ENCODE measurements around the gene PDCD4. TPM values are rescaled to one million over a fixed set of nuclear protein-coding genes. Genes with fewer than 3 reads are reported as not detected.

PDCD4 gene
- total and polyA plus RNA-seq, 2 of the 4 experiments (the other 2 are of a cell fraction) = 10.9 to 49.7 TPM

GRCh38 chr10:110851020-110851612 is 20.6 kb upstream of the PDCD4 start:
- in situ Hi-C loops (cut with MboI; ENCODE audit: low sequenced_read_pairs) (no loop called here), intact Hi-C loops (cut with micrococcal nuclease) (no loop called here)
- H2AFZ ChIP-seq (replicated peaks; ENCODE audit: low read length, poor library complexity) = no peak overlapping the region

More at GRCh38 chr10:110851020-110851612, 20.6 kb upstream of the PDCD4 start:
- no TSS peak for BruUV-seq (replicated peaks)
- H3K4me3 ChIP-seq (ENCODE audit: insufficient read depth, low read depth, low read length) = no peak overlapping the region
- H2AK9ac ChIP-seq (replicated peaks; ENCODE audit: low read depth, low read length, poor library complexity) = no peak overlapping the region
- dilution Hi-C loops (cut with HindIII; ENCODE audit: low sequenced_read_pairs, unreplicated experiment) = no loop called here
- H3K4ac ChIP-seq (ENCODE audit: low read depth, low read length) = no peak overlapping the region
- no peak overlapping the region for H3K18ac ChIP-seq (ENCODE audit: low read depth, low read length)
- DNase-seq = no peak
- H3K9me3 ChIP-seq (ENCODE audit: control insufficient read depth, insufficient read depth, low read length) = no peaks in the 10 kb centered on the region
- H3K27ac ChIP-seq (ENCODE audit: insufficient read depth, low read length) = no peak overlapping the region
- no peak overlapping the region for H3K9ac ChIP-seq (ENCODE audit: low read depth, low read length)
- no peak overlapping the region for H3K14ac ChIP-seq (replicated peaks; ENCODE audit: low read depth, low read length)
- POLR2A ChIA-PET (ENCODE audit: unreplicated experiment) = no interaction called here
- H4K91ac ChIP-seq (ENCODE audit: insufficient read depth, low read depth, low read length) = no peak overlapping the region
- no peak overlapping the region for H3K23ac ChIP-seq (ENCODE audit: low read depth, low read length)
- H3K9me1 ChIP-seq (ENCODE audit: insufficient read depth, low read length) = no peaks in the 10 kb centered on the region
- H2AK5ac ChIP-seq (ENCODE audit: low read depth, low read length) = no peak overlapping the region
- H3K27me3 ChIP-seq (ENCODE audit: control insufficient read depth, insufficient read depth, low read length) = peaks cover 32% of the 10 kb centered on the region
- no peak overlapping the region for H3K4me2 ChIP-seq (ENCODE audit: low read depth, low read length)
- no peaks in the 10 kb centered on the region for H3K36me3 ChIP-seq (ENCODE audit: control insufficient read depth, insufficient read depth, low read length)
- CTCF ChIA-PET = interaction anchor here (1.6 kb wide), 1 partner anchor 21 kb away, joined by 4 read pairs; no protein-coding TSS in a partner anchor
- H4K5ac ChIP-seq (ENCODE audit: low read depth, low read length) = no peak overlapping the region
- ATAC-seq (ENCODE audit: low read depth) = no peak
- H2BK5ac ChIP-seq (ENCODE audit: low read depth, low read length, poor library complexity, severe bottlenecking) = no peak overlapping the region
- H3K79me1 ChIP-seq (ENCODE audit: low read depth in 1 of 2, low read length in 2 of 2) = no peaks in the 10 kb centered on the region
- H3K56ac ChIP-seq (ENCODE audit: extremely low read depth, insufficient read depth, low read length) = no peak overlapping the region
- no peak overlapping the region for H4K8ac ChIP-seq (ENCODE audit: low read depth in 2 of 2, low read length in 2 of 2)
- H2BK120ac ChIP-seq (ENCODE audit: low read depth, low read length) = no peak overlapping the region
- 54% methylated on average over 2 of the region's 8 CpGs; no CpG with 5 or more reads in 1 of the 2 experiments for WGBS, 2 experiments (ENCODE audit: extremely low coverage in 2 of 2, insufficient read length in 1 of 2)
- H3K4me1 ChIP-seq (ENCODE audit: control insufficient read depth, insufficient read depth, low read length) = no peaks in the 10 kb centered on the region
- H4K20me1 ChIP-seq (ENCODE audit: insufficient read depth, low read length) = no peaks in the 10 kb centered on the region
- TF ChIP-seq, protein P1, sequence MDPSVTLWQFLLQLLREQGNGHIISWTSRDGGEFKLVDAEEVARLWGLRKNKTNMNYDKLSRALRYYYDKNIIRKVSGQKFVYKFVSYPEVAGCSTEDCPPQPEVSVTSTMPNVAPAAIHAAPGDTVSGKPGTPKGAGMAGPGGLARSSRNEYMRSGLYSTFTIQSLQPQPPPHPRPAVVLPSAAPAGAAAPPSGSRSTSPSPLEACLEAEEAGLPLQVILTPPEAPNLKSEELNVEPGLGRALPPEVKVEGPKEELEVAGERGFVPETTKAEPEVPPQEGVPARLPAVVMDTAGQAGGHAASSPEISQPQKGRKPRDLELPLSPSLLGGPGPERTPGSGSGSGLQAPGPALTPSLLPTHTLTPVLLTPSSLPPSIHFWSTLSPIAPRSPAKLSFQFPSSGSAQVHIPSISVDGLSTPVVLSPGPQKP (IDR thresholded peaks at IDR 0.05; ENCODE audit: borderline replicate concordance, low read depth, low read length) = no peak
- TF ChIP-seq SMC3 (IDR thresholded peaks at IDR 0.05; ENCODE audit: low read depth, low read length) (no peak), MAFK (IDR thresholded peaks at IDR 0.05; ENCODE audit: low read depth, low read length) (no peak), MAZ (IDR thresholded peaks at IDR 0.05; ENCODE audit: borderline replicate concordance, low read depth, low read length) (no peak), POLR2A (IDR thresholded peaks at IDR 0.05; ENCODE audit: low read depth, low read length) (no peak), FOS (IDR thresholded peaks at IDR 0.05; ENCODE audit: low read depth, low read length) (no peak), RAD21 (IDR thresholded peaks at IDR 0.05; ENCODE audit: low read length) (no peak), CEBPB (IDR thresholded peaks at IDR 0.05; ENCODE audit: low read depth, low read length) (no peak), CHD1 (IDR thresholded peaks at IDR 0.05; ENCODE audit: low read depth, low read length) (no peak), NFE2L2 (IDR thresholded peaks at IDR 0.05; ENCODE audit: low read depth, low read length) (no peak), BHLHE40 (IDR thresholded peaks at IDR 0.05; ENCODE audit: low read depth, low read length) (no peak), RCOR1 (IDR thresholded peaks at IDR 0.05; ENCODE audit: insufficient replicate concordance, low read length) (no peak)
- TF ChIP-seq, protein P2, sequence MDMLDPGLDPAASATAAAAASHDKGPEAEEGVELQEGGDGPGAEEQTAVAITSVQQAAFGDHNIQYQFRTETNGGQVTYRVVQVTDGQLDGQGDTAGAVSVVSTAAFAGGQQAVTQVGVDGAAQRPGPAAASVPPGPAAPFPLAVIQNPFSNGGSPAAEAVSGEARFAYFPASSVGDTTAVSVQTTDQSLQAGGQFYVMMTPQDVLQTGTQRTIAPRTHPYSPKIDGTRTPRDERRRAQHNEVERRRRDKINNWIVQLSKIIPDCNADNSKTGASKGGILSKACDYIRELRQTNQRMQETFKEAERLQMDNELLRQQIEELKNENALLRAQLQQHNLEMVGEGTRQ (IDR thresholded peaks at IDR 0.05; ENCODE audit: low read depth, low read length) = no peak
- no peak overlapping the region for H2BK15ac ChIP-seq (ENCODE audit: low read depth, low read length)
- no peak overlapping the region for H2BK20ac ChIP-seq (ENCODE audit: low read depth, low read length)

Measured in IMR-90 (cell line).